ENCODE measurements around the gene SHANK2.
A peak's percentile ranks its signal among the peaks of the same experiment; 100 is the strongest.

SHANK2 gene

GRCh38 chr11:71252269-71252769 lies at the start of gene SHANK2:
SHANK2 (minus strand) TSS chr11:71252577; CDS start chr11:71147326, 105,251 bp downstream.
- peak within 1 kb of the TSS; percentile 50 to 65 for H3K4me3 ChIP-seq (ENCODE audit: low read depth in 1 of 2, low read length in 2 of 2)
- H3K27me3 ChIP-seq (ENCODE audit: low read depth, low read length), result peaks cover 12% of the 10 kb centered on the region
- H3K4me1 ChIP-seq (ENCODE audit: control insufficient read depth in 1 of 2, insufficient read depth in 2 of 2, low read length in 2 of 2), result peaks cover 0 to 27% of the 10 kb centered on the region in 2 donors
- no peaks in the 10 kb centered on the region for H3K36me3 ChIP-seq (ENCODE audit: control insufficient read depth in 1 of 2, insufficient read depth in 2 of 2, low read length in 2 of 2)
- H3K9me3 ChIP-seq (ENCODE audit: control insufficient read depth in 1 of 2, low read length in 2 of 2), result no peaks in the 10 kb centered on the region
- H3K27ac ChIP-seq (ENCODE audit: low read length), result no peak within 1 kb of the TSS

- H3K4me3 ChIP-seq (ENCODE audit: low read depth in 1 of 2, low read length in 2 of 2), result no peak overlapping the region
- no peaks in the 10 kb centered on the region for H3K27me3 ChIP-seq (ENCODE audit: low read depth, low read length)
- no peak overlapping the region for H3K27ac ChIP-seq (ENCODE audit: low read length)
- H3K9me3 ChIP-seq (ENCODE audit: control insufficient read depth in 1 of 2, low read length in 2 of 2), result no peaks in the 10 kb centered on the region
- H3K4me1 ChIP-seq (ENCODE audit: control insufficient read depth in 1 of 2, insufficient read depth in 2 of 2, low read length in 2 of 2), result no peaks in the 10 kb centered on the region
- H3K36me3 ChIP-seq (ENCODE audit: control insufficient read depth in 1 of 2, insufficient read depth in 2 of 2, low read length in 2 of 2), result no peaks in the 10 kb centered on the region
These were observed 49.6 kb upstream of the SHANK2 start for GRCh38 chr11:71301858-71302533.

GRCh38 chr11:71301046-71301857 lies 48.9 kb upstream of the SHANK2 start:
- Histone ChIP-seq H3K9me3 (ENCODE audit: control insufficient read depth in 1 of 2, low read length in 2 of 2) (no peaks in the 10 kb centered on the region), H3K4me1 (ENCODE audit: control insufficient read depth in 1 of 2, insufficient read depth in 2 of 2, low read length in 2 of 2) (no peaks in the 10 kb centered on the region), H3K36me3 (ENCODE audit: control insufficient read depth in 1 of 2, insufficient read depth in 2 of 2, low read length in 2 of 2) (no peaks in the 10 kb centered on the region), H3K27me3 (ENCODE audit: low read depth, low read length) (no peaks in the 10 kb centered on the region), H3K4me3 (ENCODE audit: low read depth in 1 of 2, low read length in 2 of 2) (no peak overlapping the region), H3K27ac (ENCODE audit: low read length) (no peak overlapping the region)

- Histone ChIP-seq H3K9me3 (ENCODE audit: control insufficient read depth in 1 of 2, low read length in 2 of 2) (no peaks in the 10 kb centered on the region), H3K4me1 (ENCODE audit: control insufficient read depth in 1 of 2, insufficient read depth in 2 of 2, low read length in 2 of 2) (no peaks in the 10 kb centered on the region), H3K27ac (ENCODE audit: low read length) (no peak overlapping the region), H3K27me3 (ENCODE audit: low read depth, low read length) (no peaks in the 10 kb centered on the region), H3K36me3 (ENCODE audit: control insufficient read depth in 1 of 2, insufficient read depth in 2 of 2, low read length in 2 of 2) (no peaks in the 10 kb centered on the region), H3K4me3 (ENCODE audit: low read depth in 1 of 2, low read length in 2 of 2) (no peak overlapping the region)
These were observed 47.8 kb upstream of the SHANK2 start for GRCh38 chr11:71300187-71300586.

GRCh38 chr11:71298761-71299181 lies 46.4 kb upstream of the SHANK2 start:
- Histone ChIP-seq H3K27ac (ENCODE audit: low read length) (no peak overlapping the region), H3K4me3 (ENCODE audit: low read depth in 1 of 2, low read length in 2 of 2) (no peak overlapping the region), H3K27me3 (ENCODE audit: low read depth, low read length) (no peaks in the 10 kb centered on the region), H3K4me1 (ENCODE audit: control insufficient read depth in 1 of 2, insufficient read depth in 2 of 2, low read length in 2 of 2) (no peaks in the 10 kb centered on the region), H3K36me3 (ENCODE audit: control insufficient read depth in 1 of 2, insufficient read depth in 2 of 2, low read length in 2 of 2) (no peaks in the 10 kb centered on the region), H3K9me3 (ENCODE audit: control insufficient read depth in 1 of 2, low read length in 2 of 2) (no peaks in the 10 kb centered on the region)

GRCh38 chr11:71298016-71298550 lies 45.7 kb upstream of the SHANK2 start:
- no peaks in the 10 kb centered on the region for H3K27me3 ChIP-seq (ENCODE audit: low read depth, low read length)
- no peak overlapping the region for H3K4me3 ChIP-seq (ENCODE audit: low read depth in 1 of 2, low read length in 2 of 2)
- H3K4me1 ChIP-seq (ENCODE audit: control insufficient read depth in 1 of 2, insufficient read depth in 2 of 2, low read length in 2 of 2), result no peaks in the 10 kb centered on the region
- no peak overlapping the region for H3K27ac ChIP-seq (ENCODE audit: low read length)
- no peaks in the 10 kb centered on the region for H3K36me3 ChIP-seq (ENCODE audit: control insufficient read depth in 1 of 2, insufficient read depth in 2 of 2, low read length in 2 of 2)
- no peaks in the 10 kb centered on the region for H3K9me3 ChIP-seq (ENCODE audit: control insufficient read depth in 1 of 2, low read length in 2 of 2)

GRCh38 chr11:71294846-71295600 lies 42.6 kb upstream of the SHANK2 start:
- no peaks in the 10 kb centered on the region for H3K4me1 ChIP-seq (ENCODE audit: control insufficient read depth in 1 of 2, insufficient read depth in 2 of 2, low read length in 2 of 2)

GRCh38 chr11:71293961-71294782 lies 41.8 kb upstream of the SHANK2 start:
- Histone ChIP-seq H3K9me3 (ENCODE audit: control insufficient read depth in 1 of 2, low read length in 2 of 2) (peaks cover 0 to 27% of the 10 kb centered on the region in 2 donors), H3K4me1 (ENCODE audit: control insufficient read depth in 1 of 2, insufficient read depth in 2 of 2, low read length in 2 of 2) (no peaks in the 10 kb centered on the region), H3K27ac (ENCODE audit: low read length) (no peak overlapping the region), H3K27me3 (ENCODE audit: low read depth, low read length) (no peaks in the 10 kb centered on the region), H3K36me3 (ENCODE audit: control insufficient read depth in 1 of 2, insufficient read depth in 2 of 2, low read length in 2 of 2) (no peaks in the 10 kb centered on the region), H3K4me3 (ENCODE audit: low read depth in 1 of 2, low read length in 2 of 2) (no peak overlapping the region)

More at GRCh38 chr11:71294846-71295600, 42.6 kb upstream of the SHANK2 start:
- H3K36me3 ChIP-seq (ENCODE audit: control insufficient read depth in 1 of 2, insufficient read depth in 2 of 2, low read length in 2 of 2), result no peaks in the 10 kb centered on the region
- peaks cover 0 to 19% of the 10 kb centered on the region in 2 donors for H3K9me3 ChIP-seq (ENCODE audit: control insufficient read depth in 1 of 2, low read length in 2 of 2)
- no peaks in the 10 kb centered on the region for H3K27me3 ChIP-seq (ENCODE audit: low read depth, low read length)
- H3K4me3 ChIP-seq (ENCODE audit: low read depth in 1 of 2, low read length in 2 of 2), result no peak overlapping the region
- no peak overlapping the region for H3K27ac ChIP-seq (ENCODE audit: low read length)

GRCh38 chr11:71286701-71287643 lies 34.6 kb upstream of the SHANK2 start:
- H3K9me3 ChIP-seq (ENCODE audit: control insufficient read depth in 1 of 2, low read length in 2 of 2), result peaks cover 0 to 29% of the 10 kb centered on the region in 2 donors
- H3K27ac ChIP-seq (ENCODE audit: low read length), result no peak overlapping the region
- peaks cover 0 to 8% of the 10 kb centered on the region in 2 donors for H3K4me1 ChIP-seq (ENCODE audit: control insufficient read depth in 1 of 2, insufficient read depth in 2 of 2, low read length in 2 of 2)
- H3K4me3 ChIP-seq (ENCODE audit: low read depth in 1 of 2, low read length in 2 of 2), result no peak overlapping the region
- H3K36me3 ChIP-seq (ENCODE audit: control insufficient read depth in 1 of 2, insufficient read depth in 2 of 2, low read length in 2 of 2), result no peaks in the 10 kb centered on the region
- H3K27me3 ChIP-seq (ENCODE audit: low read depth, low read length), result no peaks in the 10 kb centered on the region
